Upper lobe of left lung (tissue), 6 donors: ENCODE measurements around the gene RBBP9. TPM values are rescaled to one million over a fixed set of nuclear protein-coding genes. Genes with fewer than 3 reads are reported as not detected.
"Not testable (repeated sequence)": the region's sequence is repeated elsewhere in the genome, so short reads cannot be mapped to it uniquely, and the experiment has no call there.

Experiments used
- ATAC-seq, 2 donors: fragments of 200-7000 bp; cut with Tn5 transposase; one replicate each; pipeline ENCODE4 v1.9.1; 2022; ENCODE audit warnings: mild to moderate bottlenecking in 2 of 2, moderate library complexity in 2 of 2; ENCODE audit not compliant: low FRiP score in 2 of 2
- DNase-seq, 2 donors: peaks; one replicate each; pipeline ENCODE4 v3.0.0-alpha.2; 2019 to 2020
- H3K27ac ChIP-seq, 4 donors: fragments of 200-600 bp; sonication (generic); one replicate each; pipeline ENCODE4 v1.5.1; 2016 to 2019
- H3K27me3 ChIP-seq, 4 donors: fragments of 200-600 bp; sonication (generic); one replicate each; pipeline ENCODE4 v1.5.1; 2017 to 2019
- H3K36me3 ChIP-seq, 4 donors: fragments of 200-600 bp; sonication (generic); one replicate each; pipeline ENCODE4 v1.5.1; 2016 to 2019
- H3K4me1 ChIP-seq, 4 donors: fragments of 200-600 bp; sonication (generic); one replicate each; pipeline ENCODE4 v1.5.1; 2018 to 2019
- H3K4me3 ChIP-seq, 4 donors: fragments of 200-600 bp; sonication (generic); one replicate each; pipeline ENCODE4 v1.5.1; 2017 to 2019; ENCODE audit warnings: mild to moderate bottlenecking in 2 of 4, moderate library complexity in 1 of 4
- H3K9me3 ChIP-seq, 4 donors: fragments of 200-600 bp; sonication (generic); one replicate each; pipeline ENCODE4 v1.5.1; 2018 to 2019
- CTCF ChIP-seq, 6 experiments: fragments of 450-650 bp in 4 of 6; fragments of 200-600 bp in 2 of 6; sonication (generic) in 2 of 6; IDR thresholded peaks; one replicate each; pipeline ENCODE4 v1.5.1; 2016 to 2019; ENCODE audit warnings: antibody characterized with exemption in 6 of 6
- EP300 ChIP-seq, 4 donors: sonication (generic); formaldehyde crosslinking; IDR thresholded peaks; one replicate each; pipeline ENCODE4 v1.5.1; 2017; ENCODE audit warnings: antibody characterized with exemption in 4 of 4, control low read depth in 2 of 4
- POLR2A ChIP-seq, 4 donors: fragments of 450-650 bp; IDR thresholded peaks; one replicate each; pipeline ENCODE4 v1.5.1; 2016 to 2017; ENCODE audit warnings: antibody characterized with exemption in 4 of 4, mild to moderate bottlenecking in 2 of 4
- POLR2AphosphoS5 ChIP-seq, 2 donors: sonication (generic); formaldehyde crosslinking; IDR thresholded peaks; one replicate each; pipeline ENCODE4 v1.5.1; 2017; ENCODE audit warnings: antibody characterized with exemption in 2 of 2
- WGBS, 2 donors: methylation state at CpG; one replicate each; pipeline ENCODE4 v1.1.5; 2017 to 2018; 5-methylcytosine and 5-hydroxymethylcytosine counted together
- total RNA-seq, 6 donors: library from RNA; depleted of rRNA in 4 of 6; stranded (reverse); fragments of >200 nt in 4 of 6; gene quantifications; one replicate each; pipeline versions ENCODE4 v1.1.0 to v1.2.1, GENCODE V29; 2016 to 2021
- donor health status: DM: no; HTN: no; CAD: no; lungs with moderate emphysema.
- donor health status: DM: no; HTN: yes; CAD: no; lungs with severe emphysema.

RBBP9 gene
- total RNA-seq, 6 donors from 2014 or later: 6.9 to 32.0 (median 15.0) TPM

DNA sequence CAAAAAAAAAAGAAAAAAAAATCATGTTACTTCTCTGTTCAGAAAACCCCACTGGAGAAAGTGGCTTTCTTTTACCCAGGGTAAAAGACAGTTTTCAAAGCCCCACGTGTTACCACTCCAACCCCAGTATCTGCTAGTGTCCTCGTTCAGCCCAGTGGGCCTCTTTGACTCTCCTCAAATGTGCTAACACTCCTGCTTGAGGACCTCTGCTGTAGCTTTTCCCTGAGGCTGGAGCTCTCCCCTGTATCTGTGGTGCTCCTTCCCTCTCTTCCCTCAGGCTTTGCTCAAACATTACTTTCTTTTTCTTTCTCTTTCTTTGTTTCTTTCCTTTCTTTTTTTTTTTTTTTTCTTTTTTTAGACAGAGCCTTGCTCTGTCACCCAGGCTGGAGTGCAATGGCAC is 26.0 kb upstream of the RBBP9 start:
- Histone ChIP-seq H3K27ac (no peak overlapping the region), H3K36me3 (peaks cover 23 to 58% (median 45%) of the 10 kb centered on the region in 4 donors), H3K27me3 (no peaks in the 10 kb centered on the region), H3K4me1 (no peaks in the 10 kb centered on the region), H3K9me3 (no peaks in the 10 kb centered on the region), H3K4me3 (no peak overlapping the region)
- no peak for DNase-seq
- no peak for ATAC-seq
- no peak for TF ChIP-seq POLR2AphosphoS5 (IDR thresholded peaks at IDR 0.05)
- TF ChIP-seq POLR2A (IDR thresholded peaks at IDR 0.05): no peak
- TF ChIP-seq EP300 (IDR thresholded peaks at IDR 0.05): no peak
- no peak for TF ChIP-seq CTCF (IDR thresholded peaks at IDR 0.05)
- 70 to 84% methylated on average over 2 of the region's 2 CpGs for WGBS, 2 donors

GRCh38 chr20:18522066-18522465 is 25.0 kb upstream of the RBBP9 start:
- not testable (repeated sequence) for H3K4me1 ChIP-seq, ATAC-seq, H3K27me3 ChIP-seq, DNase-seq, H3K9me3 ChIP-seq, H3K27ac ChIP-seq, H3K4me3 ChIP-seq
- peaks cover 15 to 56% (median 36%) of the 10 kb centered on the region in 4 donors for H3K36me3 ChIP-seq
- 88 to 94% methylated on average over 9 of the region's 9 CpGs for WGBS, 2 donors

DNA sequence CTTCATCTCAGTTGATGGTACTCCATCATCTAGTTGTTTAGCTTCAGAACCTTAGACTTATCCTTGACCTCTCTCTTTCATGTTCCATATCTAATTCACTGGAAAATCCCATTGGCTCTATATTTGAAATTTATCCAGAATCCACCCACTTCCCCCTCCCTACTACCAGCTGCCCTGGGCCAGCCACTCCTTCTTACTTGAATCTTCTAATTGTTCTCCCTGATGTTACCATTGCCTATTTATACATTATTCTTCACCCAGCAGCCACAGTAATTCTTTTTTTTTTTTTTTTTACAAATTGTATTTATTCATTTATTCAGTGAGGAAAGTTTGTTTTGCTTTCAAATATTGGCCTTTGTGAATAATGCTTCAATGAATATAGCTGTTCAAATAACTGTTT is 18.9 kb upstream of the RBBP9 start:
- Histone ChIP-seq H3K4me3 (no peak overlapping the region), H3K36me3 (peaks cover 2 to 77% (median 18%) of the 10 kb centered on the region in 4 donors), H3K27me3 (no peaks in the 10 kb centered on the region), H3K9me3 (no peaks in the 10 kb centered on the region), H3K4me1 (peaks cover 0 to 27% (median 8%) of the 10 kb centered on the region in 4 donors), H3K27ac (no peak overlapping the region)
- ATAC-seq: no peak
- DNase-seq: no peak
- TF ChIP-seq EP300 (IDR thresholded peaks at IDR 0.05): no peak
- TF ChIP-seq POLR2AphosphoS5 (IDR thresholded peaks at IDR 0.05): no peak
- TF ChIP-seq CTCF (IDR thresholded peaks at IDR 0.05): no peak
- no peak for TF ChIP-seq POLR2A (IDR thresholded peaks at IDR 0.05)

GRCh38 chr20:18514127-18514526 is 17.1 kb upstream of the RBBP9 start:
- WGBS, 2 donors: 69 to 79% methylated on average over 5 of the region's 5 CpGs
- TF ChIP-seq CTCF (IDR thresholded peaks at IDR 0.05) (no peak), POLR2AphosphoS5 (IDR thresholded peaks at IDR 0.05) (no peak)
- H3K36me3 ChIP-seq: peaks cover 2 to 80% (median 20%) of the 10 kb centered on the region in 4 donors

DNA sequence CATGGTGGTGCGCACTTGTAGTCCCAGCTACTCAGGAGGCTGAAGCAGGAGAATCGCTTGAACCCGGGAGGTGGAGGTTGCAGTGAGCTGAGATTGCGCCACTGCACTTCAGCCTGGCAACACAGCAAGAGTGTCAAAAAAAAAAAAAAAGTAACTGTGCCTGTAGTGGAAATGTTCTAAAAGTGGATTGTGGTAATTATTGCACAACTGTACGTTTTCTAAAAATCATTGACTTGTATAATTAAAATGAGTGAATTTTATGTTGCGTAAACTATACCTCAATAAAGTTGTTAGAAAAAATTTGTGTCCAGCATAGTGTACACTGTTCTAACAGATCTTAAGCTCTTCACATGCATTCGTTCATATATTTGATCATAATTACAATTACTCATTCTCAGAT is 16.2 kb upstream of the RBBP9 start:
- H3K27me3 ChIP-seq: no peaks in the 10 kb centered on the region
- no peak for TF ChIP-seq POLR2A (IDR thresholded peaks at IDR 0.05)
- no peak for TF ChIP-seq CTCF (IDR thresholded peaks at IDR 0.05)
- no peak for TF ChIP-seq POLR2AphosphoS5 (IDR thresholded peaks at IDR 0.05)
- TF ChIP-seq EP300 (IDR thresholded peaks at IDR 0.05): no peak
- H3K4me1 ChIP-seq: peaks cover 8 to 46% (median 21%) of the 10 kb centered on the region in 4 donors
- H3K36me3 ChIP-seq: peaks cover 0 to 77% (median 20%) of the 10 kb centered on the region in 4 donors
- WGBS, 2 donors: 64 to 66% methylated on average over 7 of the region's 7 CpGs
- H3K4me3 ChIP-seq: no peak overlapping the region
- ATAC-seq: no peak
- peak overlapping the region in 1 of 4 donors; percentile 10 for H3K27ac ChIP-seq
- DNase-seq: peak in 1 of 2 donors; percentile 37
- no peaks in the 10 kb centered on the region for H3K9me3 ChIP-seq

More at GRCh38 chr20:18514127-18514526, 17.1 kb upstream of the RBBP9 start:
- Histone ChIP-seq H3K4me1 (peaks cover 0 to 36% (median 14%) of the 10 kb centered on the region in 4 donors), H3K9me3 (no peaks in the 10 kb centered on the region), H3K4me3 (no peak overlapping the region), H3K27ac (peak overlapping the region in 1 of 4 donors; percentile 34), H3K27me3 (no peaks in the 10 kb centered on the region)
- peak in 1 of 2 donors; percentile 51 for ATAC-seq
- no peak for DNase-seq
